GM19397 (cell line): ENCODE data around the gene ACAT2.
"Not testable (repeated sequence)": the region's sequence is repeated elsewhere in the genome, so short reads cannot be mapped to it uniquely, and the experiment has no call there.

Experiments
- ATAC-seq: cut with Tn5 transposase; IDR thresholded peaks from one replicate; pipeline ENCODE4 v1.9.1; 2021; ENCODE audit warnings: mild to moderate bottlenecking, moderate library complexity; ENCODE audit not compliant: unreplicated experiment

ACAT2 gene

DNA sequence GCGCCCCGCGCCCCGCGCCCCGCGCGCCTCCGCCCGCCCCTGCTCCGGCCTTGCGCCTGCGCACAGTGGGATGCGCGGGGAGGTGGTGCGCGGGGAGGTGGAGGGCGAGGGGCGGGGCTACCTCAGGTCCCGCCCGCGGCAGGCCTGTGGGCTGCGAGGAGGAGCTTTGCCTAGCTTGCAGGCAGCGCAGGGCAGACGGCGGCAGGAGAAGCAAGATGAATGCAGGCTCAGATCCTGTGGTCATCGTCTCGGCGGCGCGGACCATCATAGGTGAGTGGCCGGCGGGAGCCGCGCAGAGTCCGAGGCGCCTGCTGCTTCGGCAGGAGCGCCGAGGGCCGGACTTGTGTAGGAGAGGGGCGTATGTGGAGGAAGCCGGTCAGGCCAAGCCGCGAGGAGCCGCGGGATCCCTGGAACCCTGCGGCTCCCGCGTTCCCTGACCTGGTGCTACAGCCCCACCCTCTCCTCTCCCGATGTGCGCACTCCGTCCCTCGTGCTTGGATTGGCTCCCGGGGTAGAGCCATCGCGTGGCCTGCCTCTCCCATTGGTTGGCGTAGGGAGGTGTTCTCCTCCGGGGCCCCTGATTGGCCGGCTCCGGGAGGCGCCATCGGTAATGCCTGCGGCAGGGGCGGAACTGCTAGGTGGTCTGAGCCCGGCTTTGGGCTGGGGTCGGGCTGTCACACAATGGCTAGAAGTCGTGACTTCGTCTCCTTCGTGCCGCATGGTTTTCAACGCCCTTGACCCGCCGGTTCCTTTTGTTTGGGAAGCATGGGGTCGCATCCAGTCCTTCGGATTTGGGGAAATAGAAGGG is at the start of gene ACAT2:
TSS of gene ACAT2 (plus strand) at position 173 of the 808 bp plus-strand sequence. CDS start at position 216, 43 bp downstream.
- peak; percentile 97 for ATAC-seq

DNA sequence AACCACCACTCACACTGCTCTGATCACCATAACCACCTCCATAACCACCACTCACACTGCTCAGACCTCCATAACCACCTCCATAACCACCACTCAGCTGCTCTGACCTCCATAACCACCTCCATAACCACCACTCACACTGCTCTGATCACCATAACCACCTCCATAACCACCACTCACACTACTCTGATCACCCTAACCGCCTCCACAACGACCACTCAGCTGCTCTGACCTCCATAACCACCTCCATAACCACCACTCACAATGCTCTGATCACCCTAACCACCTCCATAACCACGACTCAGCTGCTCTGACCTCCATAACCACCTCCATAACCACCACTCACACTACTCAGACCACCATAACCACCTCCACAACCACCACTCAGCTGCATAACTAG is 49.5 kb upstream of the ACAT2 start:
- not testable (repeated sequence) for ATAC-seq

DNA sequence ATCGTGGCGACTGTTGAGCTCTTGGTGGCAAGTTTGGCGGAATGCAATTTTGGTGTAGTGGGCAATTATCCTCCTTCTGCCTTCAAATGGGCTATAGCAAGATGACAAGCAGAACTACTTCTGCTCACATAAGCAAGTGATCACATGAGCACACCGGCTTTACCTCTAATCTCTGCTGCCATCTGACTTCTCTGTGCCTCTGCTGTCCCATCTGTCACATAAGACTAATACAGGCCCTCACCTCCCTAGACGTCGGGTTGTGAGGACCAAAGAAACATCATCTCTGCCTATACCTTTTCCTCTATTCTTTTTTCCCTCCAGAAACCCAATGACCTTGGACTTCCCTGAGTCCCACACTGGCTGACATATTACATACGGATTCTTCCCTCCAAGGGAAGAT is 47.9 kb upstream of the ACAT2 start:
- no peak for ATAC-seq

DNA sequence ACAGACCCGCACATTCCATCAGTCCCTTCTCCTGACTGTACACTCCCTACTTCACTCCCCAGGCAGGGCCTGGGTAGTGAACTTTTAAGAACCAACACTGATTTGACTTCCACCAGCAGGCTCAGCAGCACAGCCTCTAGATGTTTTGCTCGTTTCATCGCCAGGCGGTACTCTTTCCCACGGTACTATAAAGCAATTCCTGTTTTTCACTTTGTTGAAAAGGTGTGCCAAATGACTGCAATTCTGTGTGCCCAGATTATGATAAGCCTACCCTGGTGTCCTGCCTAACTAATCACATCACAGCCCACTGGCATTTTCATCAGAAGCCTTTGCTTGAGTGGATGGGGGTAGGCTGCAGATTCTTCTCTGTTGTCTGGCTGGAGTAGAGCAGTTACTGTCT is 47.4 kb upstream of the ACAT2 start:
- no peak for ATAC-seq

DNA sequence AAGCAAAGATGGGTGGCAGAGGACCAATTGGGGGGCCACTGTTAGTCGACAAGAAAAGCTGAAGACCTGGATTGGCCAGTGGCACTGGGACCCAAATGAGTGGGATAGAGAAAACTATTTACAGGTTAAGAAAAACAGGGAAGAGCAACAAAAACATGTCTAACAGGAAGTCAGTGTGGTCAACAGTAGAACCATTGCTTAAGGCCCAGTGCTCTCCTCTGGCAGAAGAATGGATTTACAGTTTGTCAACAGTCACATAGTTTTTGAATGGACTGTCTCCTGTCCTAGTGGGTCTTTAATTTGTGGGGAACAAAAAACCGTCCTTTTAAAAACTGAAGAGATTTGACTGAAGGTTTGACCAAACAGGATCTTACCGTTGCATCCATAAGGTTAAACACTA is 46.7 kb upstream of the ACAT2 start:
- no peak for ATAC-seq

DNA sequence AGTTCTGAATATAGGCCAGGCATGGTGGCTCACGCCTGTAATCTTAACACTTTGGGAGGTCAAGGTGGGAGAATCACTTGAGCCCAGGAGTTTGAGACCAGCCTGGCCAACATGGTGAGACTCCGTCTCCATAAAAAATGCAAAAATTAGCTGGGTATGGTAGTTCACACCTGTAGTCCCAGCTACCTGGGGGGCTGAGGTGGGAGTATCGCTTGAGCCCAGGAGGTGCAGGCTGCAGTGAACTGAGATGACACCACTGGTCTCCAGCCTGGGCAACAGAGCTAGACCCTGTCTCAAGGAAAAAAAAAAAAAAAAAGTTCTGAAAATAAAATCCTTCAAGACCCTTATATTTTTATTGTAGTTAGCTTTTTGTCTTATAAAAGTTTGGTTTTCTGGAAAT is 46.2 kb upstream of the ACAT2 start:
- ATAC-seq, result no peak

DNA sequence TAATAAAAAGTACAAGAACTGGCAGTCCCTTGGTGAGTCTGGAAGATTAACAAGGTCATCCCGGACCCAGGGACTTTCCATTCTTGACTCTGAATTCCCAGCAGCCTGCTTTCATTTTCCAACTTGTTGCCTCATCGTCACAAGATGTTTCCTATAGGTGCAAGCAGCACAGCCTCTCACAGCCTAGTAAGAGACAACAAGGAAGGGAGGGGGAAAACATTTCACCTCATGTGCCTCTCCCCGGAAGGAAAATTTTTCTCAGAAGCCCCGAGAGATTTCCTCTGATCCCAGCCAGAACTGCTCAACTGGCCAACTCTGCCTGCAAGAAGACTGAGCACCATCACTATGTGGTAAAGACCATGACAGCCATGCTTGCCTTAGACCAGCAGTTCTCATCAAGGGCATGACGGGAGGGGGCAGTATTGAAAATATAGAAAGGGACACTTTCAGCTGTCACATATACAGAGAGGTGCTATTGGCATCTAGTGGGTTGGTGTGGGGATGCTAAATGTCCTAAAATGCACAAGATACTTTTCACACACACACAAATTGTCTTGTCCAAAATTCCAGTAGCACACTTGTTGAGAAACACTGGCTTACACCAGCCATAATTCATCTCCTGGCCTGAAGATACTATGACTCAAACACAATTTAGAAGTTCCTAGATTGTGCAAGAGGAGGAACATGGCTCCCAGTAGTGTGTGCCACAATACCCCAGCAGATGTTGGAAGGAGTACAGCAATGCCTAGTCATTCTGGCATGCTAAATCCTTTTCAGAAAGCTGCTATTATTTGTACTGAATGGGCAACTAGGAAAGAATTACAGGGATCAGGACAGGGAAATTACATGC is 45.4 kb upstream of the ACAT2 start:
- no peak for ATAC-seq

DNA sequence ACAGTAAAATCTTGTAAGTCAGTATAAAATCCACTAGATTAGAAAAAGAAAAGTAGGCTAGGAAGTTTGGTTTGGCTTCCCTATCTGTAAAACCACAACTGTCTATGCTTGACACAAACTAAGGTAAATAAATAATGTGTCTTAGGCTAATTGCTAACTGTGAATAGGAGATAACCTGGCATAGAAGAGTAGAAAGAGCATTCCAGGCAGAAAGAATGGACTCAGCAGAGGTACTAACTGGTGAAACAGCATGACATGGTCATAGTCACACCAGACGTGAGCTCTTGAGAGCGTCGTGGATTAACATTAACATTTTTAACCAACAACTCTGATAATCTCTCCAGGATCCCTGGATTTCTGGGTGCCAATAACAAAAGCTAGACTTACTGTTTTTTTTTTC is 43.2 kb upstream of the ACAT2 start:
- ATAC-seq, result no peak

DNA sequence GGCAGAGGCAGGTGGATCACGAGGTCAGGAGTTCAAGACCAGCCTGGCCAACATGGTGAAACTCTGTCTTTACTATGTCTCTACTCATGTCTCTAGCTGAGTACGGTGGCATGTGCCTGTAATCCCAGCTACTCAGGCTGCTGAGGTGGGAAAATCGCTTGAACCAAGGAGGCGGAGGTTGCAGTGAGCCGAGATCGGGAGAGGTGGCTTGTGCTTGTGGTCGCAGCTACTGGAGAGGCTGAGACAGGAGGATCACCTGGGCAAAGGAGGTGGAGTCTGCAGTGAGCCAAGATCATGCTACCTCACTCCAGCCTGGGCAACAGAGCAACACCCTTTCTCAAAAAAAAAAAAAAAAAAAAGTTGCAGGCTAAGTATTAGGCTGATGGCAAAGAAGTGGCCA is 42.6 kb upstream of the ACAT2 start:
- ATAC-seq, result no peak

DNA sequence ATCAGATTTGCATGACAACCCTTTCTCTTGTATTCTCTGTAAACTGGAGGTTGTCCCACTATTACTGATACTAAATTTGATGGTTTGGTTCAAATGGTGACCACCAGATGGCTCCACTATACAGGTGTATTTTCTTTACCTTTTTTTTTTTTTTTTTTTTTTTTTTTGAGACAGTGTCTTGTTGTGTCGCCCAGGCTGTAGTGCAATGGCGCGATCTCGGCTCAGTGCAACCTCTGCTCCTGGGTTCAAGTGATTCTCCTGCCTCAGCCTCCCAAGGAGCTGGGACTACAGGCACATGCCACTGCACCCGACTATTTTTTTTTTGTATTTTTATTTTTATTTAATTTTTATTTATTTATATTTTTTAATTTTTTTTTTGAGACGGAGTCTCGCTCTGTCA is 41.1 kb upstream of the ACAT2 start:
- ATAC-seq, result no peak

DNA sequence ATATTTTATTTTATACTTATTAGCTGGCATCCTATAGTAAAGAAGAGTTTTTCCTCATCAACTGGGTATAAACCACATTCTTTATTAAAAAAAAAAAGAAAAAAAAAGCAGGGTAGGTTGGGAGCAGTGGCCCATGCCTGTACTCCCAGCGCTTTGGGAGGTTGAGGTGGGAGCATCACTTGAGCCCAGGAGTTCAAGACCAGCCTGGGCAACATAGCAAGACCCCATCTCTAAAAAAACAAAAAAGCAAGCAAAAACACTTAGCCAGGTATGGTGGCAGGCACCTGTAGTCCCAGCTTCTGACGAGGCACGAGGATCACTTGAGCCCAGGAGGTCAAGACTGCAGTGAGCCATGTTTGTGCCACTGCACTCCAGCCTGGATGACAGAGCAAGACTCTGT is 39.9 kb upstream of the ACAT2 start:
- ATAC-seq, result not testable (repeated sequence)

DNA sequence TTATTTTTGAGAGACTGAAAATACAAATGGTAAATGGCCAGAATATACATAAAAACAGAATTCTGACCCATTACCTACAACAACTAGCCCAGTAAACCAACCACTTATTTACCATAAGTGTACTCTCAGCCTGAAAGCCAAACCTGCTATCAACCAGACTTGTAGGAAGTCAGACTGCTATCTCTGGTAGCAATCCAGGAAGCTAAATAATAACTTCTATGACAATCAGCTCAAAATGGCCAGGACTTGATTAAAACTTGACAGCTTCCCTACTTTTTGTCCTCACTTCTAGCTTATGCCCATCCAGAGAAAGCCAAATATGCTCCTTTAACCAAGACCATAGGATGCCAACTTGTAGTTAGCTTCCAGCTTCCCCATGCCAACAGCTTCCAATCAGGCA is 39.2 kb upstream of the ACAT2 start:
- ATAC-seq, result no peak

DNA sequence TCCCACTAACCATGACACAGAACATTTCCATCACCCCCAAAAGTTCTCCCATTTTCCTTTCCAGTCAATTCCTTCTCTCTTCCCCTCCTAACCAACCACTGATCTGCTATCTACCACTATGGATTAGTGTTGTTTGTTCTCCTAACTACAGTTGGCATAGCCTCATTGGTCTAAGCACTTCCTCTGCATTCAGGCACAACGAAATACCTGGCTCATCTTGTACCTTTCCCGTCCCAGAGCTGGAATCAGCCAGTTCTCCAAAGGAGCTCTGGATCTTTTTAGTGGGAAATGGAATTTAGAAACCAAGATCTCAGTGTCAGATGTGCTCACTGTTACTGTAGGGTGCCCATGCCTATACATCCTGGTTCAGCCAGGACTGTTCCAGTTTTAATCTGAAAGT is 38.6 kb upstream of the ACAT2 start:
- no peak for ATAC-seq

DNA sequence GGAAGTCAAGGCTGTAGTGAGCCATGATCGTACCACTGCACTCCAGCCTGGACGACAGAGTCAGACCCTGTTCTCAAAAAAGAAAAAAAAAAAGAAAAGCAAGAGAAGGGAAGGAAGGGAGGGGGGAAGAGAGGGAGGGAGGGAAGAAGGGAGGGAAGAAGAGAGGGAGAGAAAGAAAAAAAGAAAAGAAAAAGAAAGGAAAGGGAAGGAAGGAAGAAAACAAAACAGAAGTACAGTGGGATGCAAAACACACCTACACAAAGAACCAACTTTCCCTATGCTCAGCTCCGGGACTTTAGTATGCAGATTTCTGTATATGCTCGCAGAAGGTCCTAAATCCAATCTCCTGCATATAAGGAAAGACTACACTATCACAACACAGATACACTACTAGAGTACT is 37.1 kb upstream of the ACAT2 start:
- no peak for ATAC-seq

DNA sequence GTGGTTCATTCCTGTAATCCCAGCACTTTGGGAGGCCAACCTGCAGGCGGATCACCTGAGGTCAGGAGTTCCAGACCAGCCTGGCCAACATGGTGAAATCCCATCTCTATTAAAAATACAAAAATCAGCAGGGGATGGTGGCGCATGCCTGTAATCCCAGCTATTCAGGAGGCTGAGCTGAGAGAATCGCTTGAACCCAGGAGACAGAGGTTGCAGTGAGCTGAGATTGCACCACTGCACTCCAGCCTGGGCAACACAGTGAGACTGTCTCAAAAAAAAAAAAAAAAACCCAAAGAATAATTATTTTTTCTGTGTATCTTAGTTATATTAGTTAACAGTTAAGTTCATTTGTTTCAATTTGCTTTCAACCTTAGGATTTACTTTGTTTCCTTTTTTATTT is 36.6 kb upstream of the ACAT2 start:
- ATAC-seq, result not testable (repeated sequence)

DNA sequence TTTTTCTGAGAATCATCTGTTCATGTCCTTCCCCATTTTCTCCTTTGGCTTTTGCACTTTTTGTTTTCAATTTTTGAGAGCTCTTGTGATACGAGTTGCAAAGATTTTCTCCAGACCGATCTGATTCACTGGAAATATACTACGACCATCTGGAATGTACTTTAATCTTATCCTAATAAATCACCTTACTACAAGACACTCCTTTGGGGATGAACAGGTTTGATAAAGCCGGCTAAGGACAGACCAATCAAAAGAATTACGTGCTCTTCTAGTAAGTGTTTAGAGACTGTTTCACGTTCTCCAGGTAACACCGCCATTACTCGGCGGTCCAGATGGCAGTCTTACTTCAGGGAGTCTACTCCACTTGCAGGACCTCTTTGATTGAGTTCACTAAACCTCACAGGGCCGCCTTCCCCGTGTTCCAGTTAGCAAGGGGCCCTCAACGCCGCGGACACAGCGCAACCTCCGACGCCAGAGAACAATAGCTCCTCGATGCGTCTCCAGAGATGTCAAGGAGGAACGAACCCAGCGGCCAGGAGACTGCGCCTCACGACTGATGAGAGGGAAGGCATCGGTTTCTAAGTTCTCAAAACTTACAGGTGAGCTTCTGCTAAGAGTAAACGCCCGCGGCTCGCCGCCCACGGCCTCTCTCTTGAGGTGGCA is 35.5 kb upstream of the ACAT2 start:
- peak; percentile 19 for ATAC-seq

DNA sequence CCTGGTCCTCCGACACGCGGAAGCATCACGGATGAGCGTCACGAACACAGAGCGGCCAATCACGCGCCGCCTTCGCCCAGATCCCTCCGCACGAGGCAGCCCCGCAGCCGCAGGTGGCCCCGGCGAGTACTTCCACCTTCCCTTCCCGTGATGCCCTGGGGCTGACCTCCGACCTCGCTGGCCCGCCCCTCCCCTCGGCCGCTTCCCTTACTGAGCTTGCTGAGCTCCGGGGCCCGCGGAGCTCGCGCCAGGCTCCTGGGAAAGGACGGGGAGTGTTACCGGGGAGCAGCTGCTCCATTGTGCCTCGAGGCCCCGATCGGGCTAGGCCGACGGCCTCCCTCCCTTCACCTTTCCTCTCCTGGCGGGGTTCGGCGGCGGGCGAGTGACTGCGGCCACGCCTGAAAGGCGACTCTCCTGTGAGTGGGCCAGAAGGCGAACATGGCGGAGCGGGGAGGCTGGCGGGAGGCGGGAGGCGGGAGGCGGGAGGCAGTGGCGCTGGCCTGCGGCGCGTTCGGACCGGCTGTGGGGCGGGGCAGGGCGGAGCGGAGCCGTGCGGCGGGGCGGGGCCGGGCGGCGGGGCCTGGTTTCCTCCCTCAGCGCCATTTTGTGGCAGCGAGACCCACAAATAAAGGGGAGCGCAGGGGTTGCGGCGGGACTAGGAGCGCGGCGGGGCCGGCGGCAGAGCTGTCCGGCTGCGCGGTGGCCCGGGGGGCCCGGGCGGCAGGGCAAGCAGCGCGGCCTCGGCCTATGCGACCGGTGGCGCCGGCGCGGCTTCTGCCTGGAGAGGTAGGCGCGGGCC is 34.7 kb upstream of the ACAT2 start, which contains the start of gene WTAP:
TSS of gene WTAP (plus strand) at position 589 of the 799 bp plus-strand sequence. CDS start 8,760 bp downstream, outside the sequence.
- peak; percentile 77 for ATAC-seq

DNA sequence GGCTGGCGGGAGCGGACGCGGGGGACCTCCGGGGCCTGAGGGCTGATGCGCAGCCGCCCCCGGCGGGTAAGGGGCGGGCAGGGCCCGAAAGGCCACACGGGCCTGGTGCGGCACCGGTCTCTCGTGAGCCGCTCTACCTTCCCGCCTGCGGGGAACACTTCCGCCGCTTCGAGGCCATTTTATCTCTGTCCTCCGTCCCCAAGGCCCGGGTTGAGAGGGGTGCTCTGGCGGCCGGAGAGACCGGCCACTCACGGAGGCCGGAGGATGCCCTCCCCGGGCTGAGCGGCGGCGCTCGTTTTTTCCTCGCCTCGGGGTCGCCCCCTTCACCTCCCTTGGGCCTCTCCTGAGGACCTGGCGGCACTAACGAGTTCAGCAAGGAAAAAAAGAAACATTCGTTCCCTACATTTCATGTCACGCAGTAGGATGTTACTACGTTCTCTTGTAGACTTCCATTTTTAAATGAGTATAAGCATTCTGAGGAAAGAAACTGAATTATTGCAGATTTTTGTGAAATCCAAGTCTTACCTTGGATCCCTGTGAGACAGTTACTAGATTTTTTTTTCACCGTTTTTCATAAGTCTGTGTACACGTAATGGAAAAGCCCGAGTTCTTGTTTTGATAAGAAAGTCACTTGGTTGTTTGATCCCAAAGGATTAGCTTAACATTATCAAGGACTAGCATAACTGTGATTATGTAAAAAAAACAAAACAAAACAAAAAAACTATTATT is 34.0 kb upstream of the ACAT2 start:
- ATAC-seq, result peak; percentile 42

DNA sequence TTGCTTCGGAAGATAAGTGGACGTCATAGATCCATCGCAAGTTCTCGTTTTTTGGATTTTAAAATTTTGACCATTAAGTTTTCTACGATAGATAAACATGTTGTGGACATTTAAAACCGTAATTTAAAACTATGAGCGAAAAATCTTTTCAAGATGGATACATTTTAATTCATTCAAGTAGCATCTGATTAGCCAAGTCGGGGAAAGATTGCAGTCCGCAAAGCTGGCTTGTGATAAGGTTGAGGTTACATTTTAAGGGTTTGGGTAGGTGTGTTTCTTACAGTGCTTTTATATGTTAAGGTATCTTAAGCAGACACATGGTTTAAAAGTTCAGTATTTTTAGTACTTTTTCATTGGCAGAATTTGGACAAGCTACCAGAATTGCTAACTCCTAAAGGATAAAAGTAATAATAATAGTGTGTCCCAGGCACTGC is 33.3 kb upstream of the ACAT2 start:
- ATAC-seq, result no peak
